Activated CD8-positive, alpha-beta T cell treated with anti-CD3 and anti-CD28 coated beads, Interleukin-2, amount 10 ng/mL, durations not matched to agents 7 days and 5 days (primary cell): ENCODE measurements around the gene RHOBTB3. TPM values are rescaled to one million over a fixed set of nuclear protein-coding genes. Genes with fewer than 3 reads are reported as not detected.
A peak's percentile ranks its signal among the peaks of the same experiment; 100 is the strongest.

Source experiments
- ATAC-seq: fragments of 150-1000 bp; cut with Tn5 transposase; one replicate; pipeline ENCODE4 v1.10.0; 2021; ENCODE audit warnings: moderate library complexity
- CTCF ChIA-PET: fragments of 350-600 bp; sonication (Branson Sonifier 250); formaldehyde crosslinking; loops from one replicate; lab custom pipeline; 2021; ENCODE audit warnings: antibody characterized with exemption; lab: Charles Lee
- POLR2A ChIA-PET: fragments of 350-600 bp; sonication (Branson Sonifier 250); formaldehyde crosslinking; loops from one replicate; lab custom pipeline; 2021; ENCODE audit warnings: antibody characterized with exemption; lab: Charles Lee
- DNase-seq: peaks from one replicate; pipeline ENCODE4 v3.0.0-alpha.2; 2020
- H3K27ac Mint-ChIP-seq: one replicate; pipeline ENCODE4 v1.8.0; 2021; ENCODE audit warnings: mild to moderate bottlenecking, mixed read lengths
- H3K27me3 Mint-ChIP-seq: one replicate; pipeline ENCODE4 v1.8.0; 2021; ENCODE audit warnings: low read depth, mixed read lengths
- H3K36me3 Mint-ChIP-seq: one replicate; pipeline ENCODE4 v1.8.0; 2021; ENCODE audit warnings: low read depth, mixed read lengths
- H3K4me1 Mint-ChIP-seq: one replicate; pipeline ENCODE4 v1.8.0; 2021; ENCODE audit warnings: low read depth, mixed read lengths
- H3K4me3 Mint-ChIP-seq: one replicate; pipeline ENCODE4 v1.8.0; 2021; ENCODE audit warnings: mild to moderate bottlenecking, mixed read lengths
- H3K9me3 Mint-ChIP-seq: one replicate; pipeline ENCODE4 v1.8.0; 2022; ENCODE audit warnings: mixed read lengths; ENCODE audit not compliant: insufficient read depth
- total RNA-seq, 2 experiments: library from RNA; stranded (reverse); gene quantifications; one replicate each; pipeline ENCODE4 v1.2.3, GENCODE V29; 2021

The RHOBTB3 gene
- total RNA-seq, 2 experiments from 2014 or later: 0.21 to 0.32 TPM

GRCh38 chr5:95738834-95739233 lies 7.7 kb downstream of the RHOBTB3 start:
- peaks cover 21% of the 10 kb centered on the region for H3K27me3 Mint-ChIP-seq
- H3K4me3 Mint-ChIP-seq: no peak overlapping the region
- DNase-seq (no peak), ATAC-seq (no peak)
- H3K9me3 Mint-ChIP-seq: no peaks in the 10 kb centered on the region
- H3K36me3 Mint-ChIP-seq: no peaks in the 10 kb centered on the region
- no peaks in the 10 kb centered on the region for H3K4me1 Mint-ChIP-seq
- ChIA-PET POLR2A (no interaction called here), CTCF (no interaction called here)
- no peak overlapping the region for H3K27ac Mint-ChIP-seq

GRCh38 chr5:95739857-95740256 lies 8.7 kb downstream of the RHOBTB3 start:
- H3K27me3 Mint-ChIP-seq: peaks cover 14% of the 10 kb centered on the region
- DNase-seq (no peak), ATAC-seq (no peak)
- CTCF ChIA-PET: interaction anchor here (1.5 kb wide), 1 partner anchor 42 kb away, joined by 4 read pairs; no protein-coding TSS in a partner anchor
- POLR2A ChIA-PET: no interaction called here
- H3K9me3 Mint-ChIP-seq: no peaks in the 10 kb centered on the region
- H3K36me3 Mint-ChIP-seq: no peaks in the 10 kb centered on the region
- no peak overlapping the region for H3K27ac Mint-ChIP-seq
- H3K4me3 Mint-ChIP-seq: no peak overlapping the region
- no peaks in the 10 kb centered on the region for H3K4me1 Mint-ChIP-seq

GRCh38 chr5:95741458-95741857 lies 10.3 kb downstream of the RHOBTB3 start:
- ChIA-PET CTCF (interaction anchor here (1.5 kb wide), 1 partner anchor 40 kb away, joined by 4 read pairs; no protein-coding TSS in a partner anchor), POLR2A (no interaction called here)
- no peak for ATAC-seq
- no peak overlapping the region for H3K27ac Mint-ChIP-seq
- no peak overlapping the region for H3K4me3 Mint-ChIP-seq
- peaks cover 8% of the 10 kb centered on the region for H3K27me3 Mint-ChIP-seq
- no peaks in the 10 kb centered on the region for H3K9me3 Mint-ChIP-seq
- no peaks in the 10 kb centered on the region for H3K36me3 Mint-ChIP-seq
- no peaks in the 10 kb centered on the region for H3K4me1 Mint-ChIP-seq
- DNase-seq: no peak

GRCh38 chr5:95743232-95743631 lies 12.1 kb downstream of the RHOBTB3 start:
- DNase-seq: no peak
- no peak overlapping the region for H3K4me3 Mint-ChIP-seq
- no peaks in the 10 kb centered on the region for H3K9me3 Mint-ChIP-seq
- no peak for ATAC-seq
- CTCF ChIA-PET: no interaction called here
- no peak overlapping the region for H3K27ac Mint-ChIP-seq
- POLR2A ChIA-PET: no interaction called here
- peaks cover 3% of the 10 kb centered on the region for H3K27me3 Mint-ChIP-seq
- H3K36me3 Mint-ChIP-seq: no peaks in the 10 kb centered on the region
- peaks cover 4% of the 10 kb centered on the region for H3K4me1 Mint-ChIP-seq

- no peaks in the 10 kb centered on the region for H3K9me3 Mint-ChIP-seq
- no peak for ATAC-seq
- H3K36me3 Mint-ChIP-seq: no peaks in the 10 kb centered on the region
- no peak for DNase-seq
- no peak overlapping the region for H3K27ac Mint-ChIP-seq
- H3K4me3 Mint-ChIP-seq: no peak overlapping the region
- ChIA-PET POLR2A (no interaction called here), CTCF (interaction anchor here (0.7 kb wide), 1 partner anchor 20 kb away, joined by 3 read pairs; no protein-coding TSS in a partner anchor)
- H3K4me1 Mint-ChIP-seq: peaks cover 4% of the 10 kb centered on the region
- peaks cover 2% of the 10 kb centered on the region for H3K27me3 Mint-ChIP-seq
These were observed 12.7 kb downstream of the RHOBTB3 start for GRCh38 chr5:95743877-95744276.

DNA sequence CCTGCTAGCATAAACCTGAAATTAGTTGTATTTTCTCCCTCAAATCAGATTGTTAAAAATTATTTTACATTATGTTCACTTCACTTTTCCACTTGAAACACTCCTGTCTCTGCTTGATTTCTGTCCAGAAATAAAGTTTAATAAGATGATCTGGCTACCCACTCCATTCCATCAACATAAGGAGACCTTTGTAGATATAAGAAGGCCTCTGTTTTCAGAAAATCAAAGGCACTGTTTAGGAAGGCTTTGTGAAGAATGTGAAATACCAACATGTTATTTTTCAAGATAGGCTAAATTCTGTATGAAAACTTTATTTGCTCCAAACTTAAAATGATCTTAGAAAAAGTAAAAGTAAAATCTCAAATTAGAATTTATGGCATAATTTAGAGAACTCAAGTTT lies 15.1 kb downstream of the RHOBTB3 start:
- Mint-ChIP-seq H3K4me1 (peaks cover 4% of the 10 kb centered on the region), H3K36me3 (no peaks in the 10 kb centered on the region), H3K27me3 (peaks cover 2% of the 10 kb centered on the region), H3K27ac (no peak overlapping the region), H3K4me3 (no peak overlapping the region), H3K9me3 (no peaks in the 10 kb centered on the region)
- CTCF ChIA-PET: interaction anchor here (0.7 to 2.5 kb wide), 2 partner anchors 35 to 113 kb away, joined by 3 to 9 read pairs; no protein-coding TSS in a partner anchor
- ATAC-seq (no peak), DNase-seq (no peak)
- POLR2A ChIA-PET: no interaction called here

GRCh38 chr5:95746722-95747679 lies 15.9 kb downstream of the RHOBTB3 start:
- DNase-seq: no peak
- no peaks in the 10 kb centered on the region for H3K36me3 Mint-ChIP-seq
- CTCF ChIA-PET: interaction anchor here (1.5 to 2.5 kb wide), 2 partner anchors 11 to 34 kb away, joined by 3 to 9 read pairs; no protein-coding TSS in a partner anchor
- H3K27ac Mint-ChIP-seq: no peak overlapping the region
- POLR2A ChIA-PET: no interaction called here
- ATAC-seq: no peak
- no peak overlapping the region for H3K4me3 Mint-ChIP-seq
- peaks cover 2% of the 10 kb centered on the region for H3K27me3 Mint-ChIP-seq
- no peaks in the 10 kb centered on the region for H3K9me3 Mint-ChIP-seq
- H3K4me1 Mint-ChIP-seq: peaks cover 4% of the 10 kb centered on the region

GRCh38 chr5:95748133-95748532 lies 17.0 kb downstream of the RHOBTB3 start:
- Mint-ChIP-seq H3K4me3 (no peak overlapping the region), H3K27me3 (peaks cover 2% of the 10 kb centered on the region), H3K36me3 (no peaks in the 10 kb centered on the region), H3K27ac (no peak overlapping the region), H3K9me3 (no peaks in the 10 kb centered on the region), H3K4me1 (peaks cover 4% of the 10 kb centered on the region)
- ATAC-seq (no peak), DNase-seq (no peak)
- POLR2A ChIA-PET: no interaction called here
- CTCF ChIA-PET: interaction anchor here (1.0 to 1.7 kb wide), 3 partner anchors 12 to 34 kb away, joined by 3 to 4 read pairs (median 3); no protein-coding TSS in a partner anchor

- Mint-ChIP-seq H3K4me3 (no peak overlapping the region), H3K27me3 (peaks cover 3% of the 10 kb centered on the region), H3K9me3 (no peaks in the 10 kb centered on the region), H3K4me1 (peaks cover 5% of the 10 kb centered on the region), H3K36me3 (no peaks in the 10 kb centered on the region), H3K27ac (no peak overlapping the region)
- ATAC-seq (no peak), DNase-seq (no peak)
- ChIA-PET POLR2A (no interaction called here), CTCF (interaction anchor here (1.0 kb wide), 1 partner anchor 56 kb away, joined by 4 read pairs; no protein-coding TSS in a partner anchor)
These were observed 23.4 kb downstream of the RHOBTB3 start for GRCh38 chr5:95754545-95754944.

- ChIA-PET CTCF (interaction anchor here (1.7 to 1.9 kb wide), 3 partner anchors 22 to 127 kb away, joined by 4 to 8 read pairs (median 5); no protein-coding TSS in a partner anchor), POLR2A (no interaction called here)
- peaks cover 3% of the 10 kb centered on the region for H3K27me3 Mint-ChIP-seq
- H3K9me3 Mint-ChIP-seq: no peaks in the 10 kb centered on the region
- H3K4me3 Mint-ChIP-seq: no peak overlapping the region
- no peak for ATAC-seq
- H3K4me1 Mint-ChIP-seq: peaks cover 35% of the 10 kb centered on the region
- H3K27ac Mint-ChIP-seq: no peak overlapping the region
- DNase-seq: no peak
- no peaks in the 10 kb centered on the region for H3K36me3 Mint-ChIP-seq
These were observed 27.9 kb downstream of the RHOBTB3 start for GRCh38 chr5:95759005-95759404.

DNA sequence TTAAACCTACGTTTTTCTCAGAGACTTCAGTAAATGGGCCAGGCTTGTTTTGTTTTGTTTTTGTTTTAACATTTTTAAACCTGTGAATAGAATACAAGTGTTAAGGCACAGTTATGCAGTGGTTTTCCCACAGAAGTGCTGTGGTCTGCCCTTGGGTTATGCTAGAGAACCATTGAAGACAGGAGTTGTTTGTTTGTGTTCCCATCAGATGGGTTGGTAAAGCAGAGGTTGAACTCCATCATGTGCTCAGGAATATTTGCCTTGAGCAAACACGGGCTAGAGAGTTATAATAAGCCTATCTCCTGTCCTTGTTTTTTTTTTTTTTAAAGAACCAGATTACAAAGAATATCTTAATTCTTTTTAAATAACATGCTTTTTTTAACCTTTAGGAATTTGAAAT lies 28.5 kb downstream of the RHOBTB3 start:
- no peak for ATAC-seq
- ChIA-PET POLR2A (no interaction called here), CTCF (interaction anchor here (0.5 to 1.9 kb wide), 6 partner anchors 18 to 128 kb away, joined by 3 to 11 read pairs (median 4); no protein-coding TSS in a partner anchor)
- Mint-ChIP-seq H3K27ac (peak overlapping the region; percentile 60), H3K36me3 (no peaks in the 10 kb centered on the region), H3K4me1 (peaks cover 35% of the 10 kb centered on the region), H3K27me3 (peaks cover 3% of the 10 kb centered on the region), H3K4me3 (no peak overlapping the region), H3K9me3 (no peaks in the 10 kb centered on the region)
- DNase-seq: no peak
